ENCODE data around the gene TSFM. TPM values are rescaled to one million over a fixed set of nuclear protein-coding genes. Genes with fewer than 3 reads are reported as not detected.
A peak's percentile ranks its signal among the peaks of the same experiment; 100 is the strongest.

Gene TSFM
- total and polyA plus RNA-seq, 9 of the 15 experiments (the other 6 are each of a cell fraction or from before 2014, with no cell fraction given), result 44.6 to 198 (median 60.2) TPM

GRCh38 chr12:57771873-57772428, 10.6 kb upstream of the TSFM start, which contains the start of gene METTL1 (continued):
- TF ChIP-seq DLX4 (CRISPR knock-in tag; IDR thresholded peaks at IDR 0.05) (no peak), PML (IDR thresholded peaks at IDR 0.05; ENCODE audit: low read length) (peak; percentile 65; the same call in 1 of the 2 replicates), ZNF263 (CRISPR knock-in tag; IDR thresholded peaks at IDR 0.05; ENCODE audit: borderline replicate concordance) (peak; percentile 67; the same call in 1 of the 2 replicates), TCFL5 (CRISPR knock-in tag; conservative IDR thresholded peaks at IDR 0.05) (no peak), ELF4 (CRISPR knock-in tag; IDR thresholded peaks at IDR 0.05) (no peak), ADNP (tag; IDR thresholded peaks at IDR 0.05) (no peak), ASH1L (IDR thresholded peaks at IDR 0.05; ENCODE audit: borderline replicate concordance, low read depth, partially characterized antibody) (no peak), SMC3 (conservative IDR thresholded peaks at IDR 0.05; ENCODE audit: insufficient read depth, low read depth, low read length) (no peak), MTF1 (CRISPR knock-in tag; IDR thresholded peaks at IDR 0.05; ENCODE audit: borderline replicate concordance) (no peak)
- TF ChIP-seq, protein P1, sequence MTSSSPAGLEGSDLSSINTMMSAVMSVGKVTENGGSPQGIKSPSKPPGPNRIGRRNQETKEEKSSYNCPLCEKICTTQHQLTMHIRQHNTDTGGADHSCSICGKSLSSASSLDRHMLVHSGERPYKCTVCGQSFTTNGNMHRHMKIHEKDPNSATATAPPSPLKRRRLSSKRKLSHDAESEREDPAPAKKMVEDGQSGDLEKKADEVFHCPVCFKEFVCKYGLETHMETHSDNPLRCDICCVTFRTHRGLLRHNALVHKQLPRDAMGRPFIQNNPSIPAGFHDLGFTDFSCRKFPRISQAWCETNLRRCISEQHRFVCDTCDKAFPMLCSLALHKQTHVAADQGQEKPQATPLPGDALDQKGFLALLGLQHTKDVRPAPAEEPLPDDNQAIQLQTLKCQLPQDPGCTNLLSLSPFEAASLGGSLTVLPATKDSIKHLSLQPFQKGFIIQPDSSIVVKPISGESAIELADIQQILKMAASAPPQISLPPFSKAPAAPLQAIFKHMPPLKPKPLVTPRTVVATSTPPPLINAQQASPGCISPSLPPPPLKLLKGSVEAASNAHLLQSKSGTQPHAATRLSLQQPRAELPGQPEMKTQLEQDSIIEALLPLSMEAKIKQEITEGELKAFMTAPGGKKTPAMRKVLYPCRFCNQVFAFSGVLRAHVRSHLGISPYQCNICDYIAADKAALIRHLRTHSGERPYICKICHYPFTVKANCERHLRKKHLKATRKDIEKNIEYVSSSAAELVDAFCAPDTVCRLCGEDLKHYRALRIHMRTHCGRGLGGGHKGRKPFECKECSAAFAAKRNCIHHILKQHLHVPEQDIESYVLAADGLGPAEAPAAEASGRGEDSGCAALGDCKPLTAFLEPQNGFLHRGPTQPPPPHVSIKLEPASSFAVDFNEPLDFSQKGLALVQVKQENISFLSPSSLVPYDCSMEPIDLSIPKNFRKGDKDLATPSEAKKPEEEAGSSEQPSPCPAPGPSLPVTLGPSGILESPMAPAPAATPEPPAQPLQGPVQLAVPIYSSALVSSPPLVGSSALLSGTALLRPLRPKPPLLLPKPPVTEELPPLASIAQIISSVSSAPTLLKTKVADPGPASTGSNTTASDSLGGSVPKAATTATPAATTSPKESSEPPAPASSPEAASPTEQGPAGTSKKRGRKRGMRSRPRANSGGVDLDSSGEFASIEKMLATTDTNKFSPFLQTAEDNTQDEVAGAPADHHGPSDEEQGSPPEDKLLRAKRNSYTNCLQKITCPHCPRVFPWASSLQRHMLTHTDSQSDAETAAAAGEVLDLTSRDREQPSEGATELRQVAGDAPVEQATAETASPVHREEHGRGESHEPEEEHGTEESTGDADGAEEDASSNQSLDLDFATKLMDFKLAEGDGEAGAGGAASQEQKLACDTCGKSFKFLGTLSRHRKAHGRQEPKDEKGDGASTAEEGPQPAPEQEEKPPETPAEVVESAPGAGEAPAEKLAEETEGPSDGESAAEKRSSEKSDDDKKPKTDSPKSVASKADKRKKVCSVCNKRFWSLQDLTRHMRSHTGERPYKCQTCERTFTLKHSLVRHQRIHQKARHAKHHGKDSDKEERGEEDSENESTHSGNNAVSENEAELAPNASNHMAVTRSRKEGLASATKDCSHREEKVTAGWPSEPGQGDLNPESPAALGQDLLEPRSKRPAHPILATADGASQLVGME (CRISPR knock-in tag; IDR thresholded peaks at IDR 0.05), result no peak
- TF ChIP-seq, protein P2, sequence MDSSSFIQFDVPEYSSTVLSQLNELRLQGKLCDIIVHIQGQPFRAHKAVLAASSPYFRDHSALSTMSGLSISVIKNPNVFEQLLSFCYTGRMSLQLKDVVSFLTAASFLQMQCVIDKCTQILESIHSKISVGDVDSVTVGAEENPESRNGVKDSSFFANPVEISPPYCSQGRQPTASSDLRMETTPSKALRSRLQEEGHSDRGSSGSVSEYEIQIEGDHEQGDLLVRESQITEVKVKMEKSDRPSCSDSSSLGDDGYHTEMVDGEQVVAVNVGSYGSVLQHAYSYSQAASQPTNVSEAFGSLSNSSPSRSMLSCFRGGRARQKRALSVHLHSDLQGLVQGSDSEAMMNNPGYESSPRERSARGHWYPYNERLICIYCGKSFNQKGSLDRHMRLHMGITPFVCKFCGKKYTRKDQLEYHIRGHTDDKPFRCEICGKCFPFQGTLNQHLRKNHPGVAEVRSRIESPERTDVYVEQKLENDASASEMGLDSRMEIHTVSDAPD (CRISPR knock-in tag; IDR thresholded peaks at IDR 0.05), result no peak

Data from K562 (cell line).